ENCODE measurements around the gene NUP85.

GRCh38 chr17:75194879-75195278, 10.6 kb upstream of the NUP85 start:
- TF ChIP-seq, protein P1, sequence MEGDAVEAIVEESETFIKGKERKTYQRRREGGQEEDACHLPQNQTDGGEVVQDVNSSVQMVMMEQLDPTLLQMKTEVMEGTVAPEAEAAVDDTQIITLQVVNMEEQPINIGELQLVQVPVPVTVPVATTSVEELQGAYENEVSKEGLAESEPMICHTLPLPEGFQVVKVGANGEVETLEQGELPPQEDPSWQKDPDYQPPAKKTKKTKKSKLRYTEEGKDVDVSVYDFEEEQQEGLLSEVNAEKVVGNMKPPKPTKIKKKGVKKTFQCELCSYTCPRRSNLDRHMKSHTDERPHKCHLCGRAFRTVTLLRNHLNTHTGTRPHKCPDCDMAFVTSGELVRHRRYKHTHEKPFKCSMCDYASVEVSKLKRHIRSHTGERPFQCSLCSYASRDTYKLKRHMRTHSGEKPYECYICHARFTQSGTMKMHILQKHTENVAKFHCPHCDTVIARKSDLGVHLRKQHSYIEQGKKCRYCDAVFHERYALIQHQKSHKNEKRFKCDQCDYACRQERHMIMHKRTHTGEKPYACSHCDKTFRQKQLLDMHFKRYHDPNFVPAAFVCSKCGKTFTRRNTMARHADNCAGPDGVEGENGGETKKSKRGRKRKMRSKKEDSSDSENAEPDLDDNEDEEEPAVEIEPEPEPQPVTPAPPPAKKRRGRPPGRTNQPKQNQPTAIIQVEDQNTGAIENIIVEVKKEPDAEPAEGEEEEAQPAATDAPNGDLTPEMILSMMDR (conservative IDR thresholded peaks at IDR 0.05; ENCODE audit: low read depth, low read length) = no peak
- TF ChIP-seq MXI1 (IDR thresholded peaks at IDR 0.05; ENCODE audit: borderline replicate concordance, low read depth, low read length) = no peak
- no peak for TF ChIP-seq SMC3 (IDR thresholded peaks at IDR 0.05; ENCODE audit: low read depth, low read length)
- TF ChIP-seq RCOR1 (IDR thresholded peaks at IDR 0.05; ENCODE audit: insufficient replicate concordance, low read length) = no peak
- TF ChIP-seq RAD21 (IDR thresholded peaks at IDR 0.05; ENCODE audit: low read length) = no peak
- no peak for TF ChIP-seq FOS (IDR thresholded peaks at IDR 0.05; ENCODE audit: low read depth, low read length)
- no peak for TF ChIP-seq POLR2A (IDR thresholded peaks at IDR 0.05; ENCODE audit: low read depth, low read length)
- no peak for TF ChIP-seq CEBPB (IDR thresholded peaks at IDR 0.05; ENCODE audit: low read depth, low read length)
- no peak for TF ChIP-seq MAZ (IDR thresholded peaks at IDR 0.05; ENCODE audit: borderline replicate concordance, low read depth, low read length)
